DMS153 (cell line): Measurements from ENCODE around the gene ARCN1.

Source experiments
- DNase-seq: peaks from one replicate; lab custom pipeline; 2025; lab: John Stamatoyannopoulos, UW

ARCN1 gene

GRCh38 chr11:118639899-118640298 lies 67.7 kb downstream of the ARCN1 start:
- no peak for DNase-seq

GRCh38 chr11:118640332-118641154 lies 68.3 kb downstream of the ARCN1 start:
- no peak for DNase-seq

- DNase-seq: peak; percentile 80
Measured at GRCh38 chr11:118641397-118642019, 69.3 kb downstream of the ARCN1 start.

DNA sequence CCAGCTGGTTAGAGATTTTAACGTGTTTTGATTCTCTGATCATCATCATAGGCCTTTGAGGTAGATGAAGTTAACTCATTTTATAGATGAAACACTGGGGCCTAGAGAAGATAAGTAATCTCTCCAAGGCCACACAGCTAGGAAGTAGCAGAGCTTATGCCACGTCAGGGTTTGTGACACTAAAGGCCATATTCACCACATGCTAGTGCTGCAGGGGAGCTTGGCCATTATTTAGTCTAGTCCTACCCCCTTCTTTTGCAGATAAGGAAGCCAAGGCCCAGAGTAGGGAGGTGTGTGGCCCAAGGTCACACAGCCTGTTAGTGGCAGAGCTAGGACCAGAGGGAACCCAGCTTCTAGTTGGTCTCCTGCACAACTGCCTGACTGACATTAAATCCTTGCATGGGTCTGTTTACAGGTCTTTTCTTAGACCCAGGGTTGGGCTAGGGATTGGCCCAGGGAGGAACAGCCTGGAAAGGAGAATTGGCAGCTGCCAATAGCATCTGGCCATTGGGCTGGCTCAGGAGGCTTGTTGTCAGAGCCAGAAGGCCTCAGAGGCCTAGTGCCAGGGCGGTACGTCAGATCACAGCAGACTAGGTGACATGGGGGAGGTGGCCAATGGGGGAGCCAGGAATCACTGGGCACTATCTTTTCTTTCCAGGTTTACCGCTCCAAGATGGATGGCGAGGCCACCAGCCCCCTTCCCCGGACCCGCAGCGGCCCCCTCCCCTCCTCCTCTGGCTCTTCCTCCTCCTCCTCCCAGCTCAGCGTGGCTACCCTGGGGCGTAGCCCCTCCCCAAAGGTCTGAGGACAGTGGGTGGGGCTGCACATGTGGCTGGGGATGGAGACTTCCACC lies 71.2 kb downstream of the ARCN1 start:
- no peak for DNase-seq

GRCh38 chr11:118643995-118644345 lies 71.8 kb downstream of the ARCN1 start:
- no peak for DNase-seq

DNA sequence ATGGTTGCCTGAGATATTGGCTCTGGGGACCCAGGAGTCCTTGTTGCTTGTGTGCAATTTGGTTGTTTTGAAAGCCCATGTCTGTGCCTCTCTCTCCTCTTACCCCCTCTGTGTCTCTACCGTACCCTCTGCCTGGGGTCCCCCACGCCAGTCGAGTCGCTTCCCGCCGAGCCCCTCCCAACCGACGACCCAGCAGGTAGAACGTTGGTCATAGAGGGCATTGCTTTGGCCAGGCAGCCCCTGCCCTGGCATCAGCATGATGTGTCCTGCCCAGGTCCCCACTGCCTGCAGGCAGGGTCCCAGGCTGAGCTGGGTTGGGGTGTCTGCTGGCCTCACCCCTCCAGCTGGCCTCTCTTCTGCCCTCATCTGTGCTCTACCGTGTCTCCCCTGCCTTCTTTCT lies 72.3 kb downstream of the ARCN1 start:
- DNase-seq: no peak

DNA sequence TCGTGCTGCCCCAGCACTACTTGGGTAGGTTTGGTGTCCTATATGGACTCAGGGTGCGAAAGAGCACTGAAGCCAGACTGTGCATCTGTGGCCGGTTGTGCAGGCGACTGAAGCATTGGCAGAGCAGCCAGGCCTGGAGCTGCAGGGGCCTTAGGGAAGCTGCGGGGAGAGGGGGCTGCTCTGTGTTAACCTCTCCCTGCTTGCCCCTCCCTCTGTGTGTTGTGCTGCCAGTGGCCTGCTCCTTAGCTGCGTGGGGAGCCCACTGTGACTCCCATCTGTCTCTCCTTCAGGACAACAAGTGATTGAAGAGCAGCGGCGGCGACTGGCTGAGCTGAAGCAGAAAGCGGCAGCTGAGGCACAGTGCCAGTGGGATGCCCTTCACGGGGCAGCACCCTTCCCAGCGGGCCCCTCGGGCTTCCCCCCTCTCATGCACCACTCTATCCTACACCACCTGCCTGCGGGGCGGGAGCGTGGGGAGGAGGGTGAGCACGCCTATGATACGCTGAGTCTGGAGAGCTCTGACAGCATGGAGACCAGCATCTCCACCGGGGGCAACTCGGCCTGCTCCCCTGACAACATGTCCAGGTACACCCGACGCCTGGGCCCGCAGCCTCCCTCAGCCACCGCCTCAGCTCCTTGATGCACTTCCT lies 73.0 kb downstream of the ARCN1 start:
- DNase-seq: no peak

GRCh38 chr11:118646393-118646792 lies 74.2 kb downstream of the ARCN1 start:
- no peak for DNase-seq

GRCh38 chr11:118648291-118648690 lies 76.1 kb downstream of the ARCN1 start:
- no peak for DNase-seq

GRCh38 chr11:118649941-118650340 lies 77.7 kb downstream of the ARCN1 start:
- no peak for DNase-seq

DNA sequence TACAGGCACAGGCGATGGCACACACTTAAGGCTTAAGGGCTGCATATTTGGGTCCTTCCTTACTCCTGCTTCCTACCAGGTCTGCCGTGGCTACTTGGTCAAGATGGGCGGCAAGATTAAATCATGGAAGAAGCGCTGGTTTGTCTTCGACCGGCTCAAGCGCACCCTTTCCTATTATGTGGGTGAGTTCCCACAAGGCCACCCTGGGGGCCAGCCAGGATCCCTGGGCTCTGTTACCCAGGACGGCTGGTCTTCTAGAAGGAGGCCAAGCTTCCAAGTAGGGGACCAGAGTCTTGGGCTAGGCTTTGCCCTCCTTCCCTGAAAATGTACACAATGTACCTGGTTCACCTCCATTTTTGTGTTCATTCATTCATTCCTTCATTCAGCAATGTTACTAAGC lies 78.2 kb downstream of the ARCN1 start:
- no peak for DNase-seq

DNA sequence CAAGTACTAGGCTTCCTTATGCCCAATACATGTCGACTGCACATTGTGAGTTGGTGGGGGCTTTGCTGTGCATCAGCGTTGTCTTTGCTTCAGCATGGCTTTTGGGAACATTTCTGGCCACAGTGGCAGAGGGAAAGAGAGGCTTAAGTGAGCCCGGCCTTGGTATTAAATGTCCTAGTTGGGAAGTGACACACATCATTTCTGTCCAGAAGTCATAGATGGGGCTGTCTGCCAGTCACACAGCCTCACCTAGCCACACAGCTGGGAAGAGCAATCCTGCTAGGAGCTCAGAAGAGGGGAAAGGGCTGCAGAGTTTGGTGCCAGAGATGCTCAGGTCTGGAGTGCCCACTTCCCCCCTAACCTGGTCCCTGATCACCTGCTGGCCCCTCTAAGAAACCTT lies 79.6 kb downstream of the ARCN1 start:
- no peak for DNase-seq
